HTERT RPE-1 (cell line): Measurements from ENCODE around the gene TET3.

Source experiments
- in situ Hi-C: fragments of 300-500 bp; cut with MboI; formaldehyde crosslinking; loops from 4 replicates; pipeline ENCODE4 v1.14.3; 2020; ENCODE audit warnings: low sequenced_read_pairs

TET3 gene

GRCh38 chr2:73963385-73964120 is 21.2 kb upstream of the TET3 start:
- in situ Hi-C loops, result no loop called here

GRCh38 chr2:73964223-73964622 is 20.5 kb upstream of the TET3 start:
- in situ Hi-C loops, result no loop called here

- in situ Hi-C loops, result no loop called here
Observed at GRCh38 chr2:73965053-73965452, 19.7 kb upstream of the TET3 start.

GRCh38 chr2:73968357-73968937 is 16.3 kb upstream of the TET3 start:
- in situ Hi-C loops, result no loop called here

GRCh38 chr2:73969356-73969755 is 15.4 kb upstream of the TET3 start:
- in situ Hi-C loops, result no loop called here

GRCh38 chr2:73970141-73970803 is 14.4 kb upstream of the TET3 start:
- in situ Hi-C loops, result no loop called here

- in situ Hi-C loops, result no loop called here
Observed at GRCh38 chr2:73970850-73971471, 13.7 kb upstream of the TET3 start.

- in situ Hi-C loops, result no loop called here
Observed at GRCh38 chr2:73971722-73972121, 13.0 kb upstream of the TET3 start.

GRCh38 chr2:73972846-73973245 is 11.9 kb upstream of the TET3 start:
- in situ Hi-C loops, result no loop called here

GRCh38 chr2:73975731-73976130 is 9.0 kb upstream of the TET3 start:
- in situ Hi-C loops, result no loop called here

- in situ Hi-C loops, result no loop called here
Observed at GRCh38 chr2:73976803-73977202, 7.9 kb upstream of the TET3 start.

- in situ Hi-C loops, result no loop called here
Observed at GRCh38 chr2:73977466-73977865, 7.2 kb upstream of the TET3 start.

GRCh38 chr2:73979021-73979420 is 5.7 kb upstream of the TET3 start:
- in situ Hi-C loops, result no loop called here

GRCh38 chr2:73979686-73980085 is 5.0 kb upstream of the TET3 start:
- in situ Hi-C loops, result no loop called here

- in situ Hi-C loops, result no loop called here
Observed at GRCh38 chr2:73980566-73980965, 4.1 kb upstream of the TET3 start.

GRCh38 chr2:73981081-73982001 is 3.4 kb upstream of the TET3 start:
- in situ Hi-C loops, result no loop called here

- in situ Hi-C loops, result no loop called here
Observed at GRCh38 chr2:73982140-73982617, 2.5 kb upstream of the TET3 start.

GRCh38 chr2:73983322-73984202 is 1.1 kb upstream of the TET3 start:
- in situ Hi-C loops, result no loop called here

GRCh38 chr2:73984922-73985307 is 205 bp downstream of the TET3 start:
- in situ Hi-C loops, result no loop called here
